HEK293T (cell line): ENCODE measurements around the gene MKS1.

ENCODE experiments used
- CTCF ChIA-PET: fragments of 350-600 bp; formaldehyde crosslinking; extraction: SDS; loops from one replicate; lab custom pipeline; 2021; ENCODE audit warnings: antibody characterized with exemption, inconsistent platforms; lab: Yijun Ruan, JAX
- POLR2A ChIA-PET: fragments of 350-600 bp; formaldehyde crosslinking; extraction: SDS; loops from one replicate; lab custom pipeline; 2020; ENCODE audit warnings: antibody characterized with exemption, inconsistent platforms; lab: Yijun Ruan, JAX
- DNase-seq: peaks from one replicate; pipeline ENCODE4 v3.0.0; 2012; ENCODE audit warnings: mixed read lengths; ENCODE audit errors: extremely low spot score
- ARNT ChIP-seq: fragments of 450-650 bp; IDR thresholded peaks from 2 replicates; pipeline ENCODE4 v1.6.1; 2017; ENCODE audit warnings: mild to moderate bottlenecking
- BHLHE40 ChIP-seq: fragments of 450-650 bp; IDR thresholded peaks from 2 replicates; pipeline ENCODE4 v1.6.1; 2016; ENCODE audit warnings: mild to moderate bottlenecking, moderate library complexity, borderline replicate concordance
- CTBP1 ChIP-seq: fragments of 450-650 bp; IDR thresholded peaks from 2 replicates; pipeline ENCODE4 v1.6.1; 2016; ENCODE audit warnings: borderline replicate concordance
- ELF4 ChIP-seq: fragments of 450-650 bp; IDR thresholded peaks from 2 replicates; pipeline ENCODE4 v1.6.1; 2017; ENCODE audit warnings: antibody characterized with exemption
- FOXA1 ChIP-seq: fragments of 450-650 bp; IDR thresholded peaks from 2 replicates; pipeline ENCODE4 v1.6.1; 2016; ENCODE audit warnings: mild to moderate bottlenecking
- FOXK2 ChIP-seq: fragments of 450-650 bp; IDR thresholded peaks from 2 replicates; pipeline ENCODE4 v1.6.1; 2016; ENCODE audit warnings: mild to moderate bottlenecking
- FOXM1 ChIP-seq: fragments of 450-650 bp; IDR thresholded peaks from 2 replicates; pipeline ENCODE4 v1.6.1; 2017; ENCODE audit warnings: mild to moderate bottlenecking, borderline replicate concordance
- HDGF ChIP-seq: fragments of 450-650 bp; IDR thresholded peaks from 2 replicates; pipeline ENCODE4 v1.6.1; 2017; ENCODE audit warnings: antibody characterized with exemption, borderline replicate concordance
- L3MBTL2 ChIP-seq: fragments of 450-650 bp; conservative IDR thresholded peaks from 2 replicates; pipeline ENCODE4 v1.6.1; 2016; ENCODE audit warnings: mild to moderate bottlenecking
- LEF1 ChIP-seq: fragments of 450-650 bp; IDR thresholded peaks from 2 replicates; pipeline ENCODE4 v1.6.1; 2017; ENCODE audit warnings: mild to moderate bottlenecking, borderline replicate concordance
- NFRKB ChIP-seq: fragments of 450-650 bp; IDR thresholded peaks from 2 replicates; pipeline ENCODE4 v1.6.1; 2016; ENCODE audit warnings: mild to moderate bottlenecking, moderate library complexity
- SP1 ChIP-seq: fragments of 450-650 bp; IDR thresholded peaks from 2 replicates; pipeline ENCODE4 v1.6.1; 2017
- SUZ12 ChIP-seq: fragments of 450-650 bp; IDR thresholded peaks from 2 replicates; pipeline ENCODE4 v1.6.1; 2016; ENCODE audit warnings: mild to moderate bottlenecking
- TARDBP ChIP-seq: fragments of 450-650 bp; IDR thresholded peaks from 2 replicates; pipeline ENCODE4 v1.6.1; 2016
- ZNF384 ChIP-seq: fragments of 450-650 bp; IDR thresholded peaks from 2 replicates; pipeline ENCODE4 v1.6.1; 2016
- TF ChIP-seq, protein P1 (sequence below): fragments of 450-650 bp; IDR thresholded peaks from 2 replicates; pipeline ENCODE4 v1.6.1; 2016

Gene MKS1

DNA sequence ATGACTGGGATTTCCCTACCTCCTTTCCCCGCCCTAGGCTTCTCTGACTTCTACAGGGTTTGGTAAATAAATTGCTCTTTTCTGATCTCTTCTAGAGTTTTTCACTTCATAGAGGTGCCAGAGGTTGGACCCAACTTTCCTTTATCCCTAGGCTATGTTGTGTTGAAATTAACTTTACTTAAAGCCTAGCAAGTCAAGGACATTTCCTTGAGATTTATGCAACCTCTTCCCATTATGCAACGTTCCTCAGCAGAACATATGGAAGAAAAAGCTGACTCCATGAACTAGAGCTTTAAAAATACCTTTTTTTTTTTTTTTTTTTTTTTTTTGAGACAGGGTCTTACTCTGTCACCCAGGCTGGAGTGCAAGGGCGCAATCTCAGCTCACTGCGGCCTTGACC is 46.2 kb upstream of the MKS1 start:
- DNase-seq = no peak
- TF ChIP-seq ELF4 = no peak
- no peak for TF ChIP-seq ARNT
- TF ChIP-seq, protein P1, sequence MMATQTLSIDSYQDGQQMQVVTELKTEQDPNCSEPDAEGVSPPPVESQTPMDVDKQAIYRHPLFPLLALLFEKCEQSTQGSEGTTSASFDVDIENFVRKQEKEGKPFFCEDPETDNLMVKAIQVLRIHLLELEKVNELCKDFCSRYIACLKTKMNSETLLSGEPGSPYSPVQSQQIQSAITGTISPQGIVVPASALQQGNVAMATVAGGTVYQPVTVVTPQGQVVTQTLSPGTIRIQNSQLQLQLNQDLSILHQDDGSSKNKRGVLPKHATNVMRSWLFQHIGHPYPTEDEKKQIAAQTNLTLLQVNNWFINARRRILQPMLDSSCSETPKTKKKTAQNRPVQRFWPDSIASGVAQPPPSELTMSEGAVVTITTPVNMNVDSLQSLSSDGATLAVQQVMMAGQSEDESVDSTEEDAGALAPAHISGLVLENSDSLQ = no peak
- no peak for TF ChIP-seq CTBP1
- TF ChIP-seq TARDBP = no peak
- no peak for TF ChIP-seq L3MBTL2
- no peak for TF ChIP-seq ZNF384
- TF ChIP-seq NFRKB = no peak
- TF ChIP-seq BHLHE40 = no peak
- TF ChIP-seq FOXA1 = no peak
- no peak for TF ChIP-seq SUZ12
- TF ChIP-seq HDGF = no peak
- no peak for TF ChIP-seq FOXK2
- TF ChIP-seq LEF1 = no peak
- no peak for TF ChIP-seq SP1
- ChIA-PET CTCF (no interaction called here), POLR2A (no interaction called here)

DNA sequence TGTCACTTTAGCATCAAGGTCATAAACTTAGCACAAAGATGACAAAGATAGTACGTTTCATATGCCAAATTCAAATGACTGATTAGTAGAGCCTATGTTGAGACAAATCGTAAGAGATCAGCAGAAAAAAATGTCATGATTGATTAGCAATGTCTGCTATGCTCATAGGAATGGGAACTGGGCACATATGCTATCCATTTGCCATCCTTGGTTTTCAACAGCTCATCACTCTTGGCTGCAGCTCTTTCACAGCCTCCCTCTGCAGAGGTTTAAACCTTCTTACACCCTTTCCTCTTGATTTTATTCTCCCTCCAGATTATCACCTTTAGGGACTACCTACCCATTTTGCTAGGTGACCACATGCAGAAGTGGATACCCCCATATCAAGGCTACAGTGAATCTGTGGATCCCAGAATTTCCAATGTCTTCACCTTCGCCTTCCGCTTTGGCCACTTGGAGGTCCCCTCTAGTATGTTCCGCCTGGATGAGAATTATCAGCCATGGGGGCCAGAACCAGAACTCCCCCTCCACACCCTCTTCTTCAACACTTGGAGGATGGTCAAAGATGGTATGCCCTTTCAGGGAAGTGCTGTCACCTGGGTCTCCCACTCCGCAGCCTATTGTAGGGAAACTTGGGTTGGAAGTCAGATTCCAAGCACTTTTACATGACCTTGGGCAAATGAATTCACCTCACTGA is 45.5 kb upstream of the MKS1 start:
- DNase-seq = no peak
- ChIA-PET CTCF (no interaction called here), POLR2A (no interaction called here)
- no peak for TF ChIP-seq ZNF384

DNA sequence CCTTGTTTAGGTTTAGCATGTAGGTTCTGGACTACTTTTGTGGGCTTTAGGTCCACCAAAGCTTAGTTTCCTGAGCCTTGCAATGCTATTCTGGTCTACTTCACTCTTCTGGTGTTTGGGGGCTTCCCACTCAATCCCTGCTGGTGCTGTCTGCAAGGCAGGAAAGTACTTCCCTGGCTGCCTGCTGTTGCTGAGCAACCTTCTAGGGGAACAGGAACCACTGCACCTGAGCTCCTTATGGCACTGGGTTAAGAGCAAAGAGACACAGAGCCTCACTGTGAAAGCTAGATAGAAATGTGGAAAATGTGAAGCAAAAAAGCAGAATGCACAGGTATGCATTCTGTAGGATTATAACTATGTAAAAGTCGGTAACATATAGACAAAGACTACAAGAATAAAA is 44.7 kb upstream of the MKS1 start:
- ChIA-PET POLR2A (no interaction called here), CTCF (no interaction called here)
- no peak for DNase-seq
- TF ChIP-seq, protein P1 = no peak
- no peak for TF ChIP-seq TARDBP
- no peak for TF ChIP-seq ARNT

DNA sequence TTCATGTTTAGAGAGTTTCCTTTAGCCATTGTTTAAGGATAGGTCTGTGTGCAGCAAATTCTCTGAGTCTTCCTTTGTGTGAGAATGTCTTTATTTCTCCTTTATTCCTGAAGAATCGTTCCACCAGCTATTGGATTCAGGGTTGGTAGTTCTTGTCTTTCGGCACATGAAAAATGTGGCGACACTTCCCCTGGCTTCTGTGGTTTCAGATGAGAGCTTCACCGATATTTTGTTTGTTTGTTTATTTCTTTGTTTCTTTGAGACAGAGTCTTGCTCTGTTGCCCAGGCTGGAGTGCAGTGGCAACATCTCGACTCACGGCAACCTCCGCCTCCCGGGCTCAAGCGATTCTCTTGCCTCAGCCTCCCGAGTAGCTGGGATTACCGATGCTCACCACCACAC is 43.1 kb upstream of the MKS1 start:
- TF ChIP-seq, protein P1 = no peak
- TF ChIP-seq L3MBTL2 = no peak
- no peak for TF ChIP-seq SP1
- TF ChIP-seq TARDBP = no peak
- no peak for TF ChIP-seq ARNT
- TF ChIP-seq SUZ12 = no peak
- CTCF ChIA-PET = no interaction called here
- DNase-seq = no peak
- POLR2A ChIA-PET = no interaction called here

DNA sequence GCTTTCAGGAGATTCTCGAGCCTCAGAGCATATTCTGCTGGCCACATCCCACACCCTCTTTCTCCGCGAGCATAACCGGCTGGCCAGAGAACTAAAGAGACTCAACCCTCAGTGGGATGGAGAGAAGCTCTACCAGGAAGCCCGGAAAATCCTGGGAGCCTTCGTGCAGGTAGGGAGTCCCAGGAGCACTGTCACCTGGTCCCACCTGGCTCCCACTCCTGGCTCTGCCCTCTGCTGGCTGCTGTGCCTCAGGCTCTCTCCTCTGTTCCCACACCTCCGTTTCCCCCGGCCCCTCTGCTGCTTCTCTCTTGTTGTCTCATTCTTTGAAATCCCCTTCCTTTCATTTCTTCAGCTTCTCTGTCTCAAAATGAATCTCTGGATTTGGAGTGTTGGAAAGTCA is 35.7 kb upstream of the MKS1 start:
- ChIA-PET CTCF (no interaction called here), POLR2A (no interaction called here)
- no peak for TF ChIP-seq ZNF384
- TF ChIP-seq ARNT = no peak
- TF ChIP-seq, protein P1 = no peak
- TF ChIP-seq L3MBTL2 = no peak
- TF ChIP-seq SP1 = no peak
- no peak for TF ChIP-seq TARDBP
- no peak for TF ChIP-seq SUZ12
- no peak for TF ChIP-seq BHLHE40
- no peak for TF ChIP-seq FOXM1
- no peak for DNase-seq

DNA sequence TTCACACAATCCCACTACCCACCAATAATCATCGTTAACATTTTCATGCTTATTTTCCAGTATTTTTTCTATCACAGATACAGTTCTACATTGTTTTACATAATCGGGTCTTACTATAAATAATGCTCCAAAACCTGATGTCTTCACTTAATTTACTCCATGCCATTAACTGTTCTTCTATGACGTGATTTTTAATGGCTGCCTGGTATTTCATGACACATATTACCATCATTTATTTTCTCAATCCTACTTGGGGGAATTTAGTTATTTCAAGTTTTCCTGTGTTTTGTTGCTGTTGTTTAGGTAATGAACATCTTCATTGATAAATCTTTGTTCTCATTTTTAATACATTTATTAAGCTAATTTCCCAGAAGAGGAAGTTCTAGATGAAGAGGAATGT is 34.0 kb upstream of the MKS1 start:
- TF ChIP-seq HDGF = no peak
- no peak for TF ChIP-seq FOXM1
- no peak for TF ChIP-seq LEF1
- TF ChIP-seq, protein P1 = no peak
- TF ChIP-seq ARNT = no peak
- no peak for TF ChIP-seq NFRKB
- TF ChIP-seq FOXA1 = no peak
- no peak for TF ChIP-seq SUZ12
- no peak for TF ChIP-seq CTBP1
- TF ChIP-seq SP1 = no peak
- TF ChIP-seq BHLHE40 = no peak
- TF ChIP-seq L3MBTL2 = no peak
- TF ChIP-seq ZNF384 = no peak
- no peak for TF ChIP-seq ELF4
- no peak for TF ChIP-seq TARDBP
- no peak for TF ChIP-seq FOXK2
- DNase-seq = no peak
- ChIA-PET POLR2A (no interaction called here), CTCF (interaction anchor here (0.5 to 0.6 kb wide), 2 partner anchors 69 to 343 kb away, joined by 3 to 4 read pairs; no protein-coding TSS in a partner anchor)
